K562 (cell line): Measurements from ENCODE around the gene SDHAF3. TPM values are rescaled to one million over a fixed set of nuclear protein-coding genes. Genes with fewer than 3 reads are reported as not detected.
A peak's percentile ranks its signal among the peaks of the same experiment; 100 is the strongest.

Source experiments
- GABPB2 ChIP-seq: fragments of 250-450 bp; sonication (Bioruptor Pico); conservative IDR thresholded peaks from 2 replicates; pipeline ENCODE4 v1.5.1; 2021; ENCODE audit warnings: mild to moderate bottlenecking
- HDAC8 ChIP-seq: fragments of 450-650 bp; IDR thresholded peaks from 2 replicates; pipeline ENCODE4 v1.6.1; 2016; ENCODE audit warnings: mild to moderate bottlenecking, missing genetic modification characterization, moderate library complexity, missing compliant biosample characterization
- HMBOX1 ChIP-seq: sonication (generic); IDR thresholded peaks from 2 replicates; pipeline ENCODE4 v1.6.1; 2016
- KDM1A ChIP-seq, 2 experiments: fragments of 450-650 bp; IDR thresholded peaks; 2 replicates each; pipeline ENCODE4 v1.6.1; 2016; ENCODE audit warnings: mild to moderate bottlenecking in 2 of 2
- MAFK ChIP-seq: IDR thresholded peaks from 2 replicates; pipeline ENCODE4 v1.6.1; 2011; ENCODE audit warnings: low read length, improper control_type of control experiment
- MGA ChIP-seq: fragments of 450-650 bp; IDR thresholded peaks from 2 replicates; pipeline ENCODE4 v1.6.1; 2016; ENCODE audit warnings: mild to moderate bottlenecking, moderate library complexity
- RAD21 ChIP-seq, 2 experiments: fragments of 250-450 bp in 1 of 2; fragments of 450-650 bp in 1 of 2; sonication (Bioruptor Pico) in 1 of 2; formaldehyde crosslinking in 1 of 2; IDR thresholded peaks in 1 of 2; conservative IDR thresholded peaks in 1 of 2; 2 replicates each; pipeline versions ENCODE4 v1.4.0 to v1.8.0; 2020 to 2022; ENCODE audit warnings: mild to moderate bottlenecking in 2 of 2, moderate library complexity in 1 of 2
- SNRNP70 ChIP-seq: fragments of 200-400 bp; formaldehyde crosslinking; optimal IDR thresholded peaks from 2 replicates; pipeline ENCODE3; 2017; ENCODE audit warnings: low read depth, low read length
- TEAD4 ChIP-seq, 2 experiments: sonication (generic) in 1 of 2; formaldehyde crosslinking in 1 of 2; IDR thresholded peaks; 2 replicates each; pipeline versions ENCODE4 v1.6.1 to v1.8.0; 2012 to 2022; ENCODE audit warnings: borderline replicate concordance in 1 of 2, inconsistent platforms in 1 of 2, low read length in 1 of 2, mild to moderate bottlenecking in 1 of 2, missing genetic modification reagents in 1 of 2
- ZNF24 ChIP-seq: fragments of 450-650 bp; IDR thresholded peaks from 2 replicates; pipeline ENCODE4 v1.6.1; 2016
- ZNF551 ChIP-seq: fragments of 250-450 bp; sonication (Bioruptor Pico); IDR thresholded peaks from 2 replicates; pipeline ENCODE4 v1.5.0; 2021; ENCODE audit warnings: mild to moderate bottlenecking, moderate library complexity
- polyA plus RNA-seq, 8 experiments: library from polyadenylated mRNA; depleted of rRNA in 4 of 8; stranded (reverse) in 5 of 8; unstranded in 3 of 8; fragments of >200 nt; fragmentation: Nextera tagmentation in 2 of 8; fragmentation: Illumina TruSeq in 1 of 8; extraction: Ambion mirVana in 2 of 8; extraction: Trizol in 1 of 8; gene quantifications; 2 replicates each; pipeline versions ENCODE4 v1.2.1 to v1.2.3, GENCODE V29; 2011 to 2014; ENCODE audit warnings: inconsistent platforms in 1 of 8, missing spikeins in 1 of 8
- total RNA-seq, 7 experiments: library from RNA; depleted of rRNA in 6 of 7; stranded (reverse); fragments of >200 nt in 6 of 7; fragmentation: Illumina TruSeq in 2 of 7; extraction: Trizol in 2 of 7; gene quantifications; 2 replicates each; pipeline versions ENCODE4 v1.2.1 to v1.2.3, GENCODE V29; 2011 to 2021; ENCODE audit warnings: low replicate concordance in 1 of 7
- TF ChIP-seq, protein P1 (sequence below): fragments of 450-650 bp; IDR thresholded peaks from 2 replicates; pipeline ENCODE4 v1.6.1; 2018; ENCODE audit warnings: mild to moderate bottlenecking, low read depth; ENCODE audit not compliant: partially characterized antibody

SDHAF3 gene
- total and polyA plus RNA-seq, 9 of the 15 experiments (the other 6 are each of a cell fraction or from before 2014, with no cell fraction given), result 51.5 to 403 (median 145) TPM

- TF ChIP-seq MGA, result peak; percentile 90
- TF ChIP-seq KDM1A (IDR thresholded peaks at IDR 0.05), result no peak
- peak; percentile 33; the same call in 1 of the 2 replicates for TF ChIP-seq TEAD4 (IDR thresholded peaks at IDR 0.05; ENCODE audit: low read length)
- TF ChIP-seq TEAD4 (CRISPR knock-in tag; IDR thresholded peaks at IDR 0.05; ENCODE audit: borderline replicate concordance), result no peak
- no peak for TF ChIP-seq ZNF551 (CRISPR knock-in tag)
- peak; percentile 46; the same call in 1 of the 2 replicates for TF ChIP-seq HMBOX1
- TF ChIP-seq GABPB2, result no peak
- TF ChIP-seq, protein P1, sequence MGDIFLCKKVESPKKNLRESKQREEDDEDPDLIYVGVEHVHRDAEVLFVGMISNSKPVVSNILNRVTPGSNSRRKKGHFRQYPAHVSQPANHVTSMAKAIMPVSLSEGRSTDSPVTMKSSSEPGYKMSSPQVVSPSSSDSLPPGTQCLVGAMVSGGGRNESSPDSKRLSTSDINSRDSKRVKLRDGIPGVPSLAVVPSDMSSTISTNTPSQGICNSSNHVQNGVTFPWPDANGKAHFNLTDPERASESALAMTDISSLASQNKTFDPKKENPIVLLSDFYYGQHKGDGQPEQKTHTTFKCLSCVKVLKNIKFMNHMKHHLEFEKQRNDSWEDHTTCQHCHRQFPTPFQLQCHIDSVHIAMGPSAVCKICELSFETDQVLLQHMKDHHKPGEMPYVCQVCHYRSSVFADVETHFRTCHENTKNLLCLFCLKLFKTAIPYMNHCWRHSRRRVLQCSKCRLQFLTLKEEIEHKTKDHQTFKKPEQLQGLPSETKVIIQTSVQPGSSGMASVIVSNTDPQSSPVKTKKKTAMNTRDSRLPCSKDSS, result no peak
- no peak for TF ChIP-seq SNRNP70
- no peak for TF ChIP-seq HDAC8 (tag)
- no peak; the same call in 1 of the 2 replicates for TF ChIP-seq MAFK
- TF ChIP-seq RAD21 (CRISPR knock-in tag; conservative IDR thresholded peaks at IDR 0.05 in 1 of 2, IDR thresholded peaks at IDR 0.05 in 1 of 2), result no peak
- peak; percentile 76 for TF ChIP-seq ZNF24
These were observed at the start of gene SDHAF3 (continued) for GRCh38 chr7:97117372-97118188.
